NCI-H2227 (cell line): ENCODE measurements around the gene DENND1A.
"Not testable (repeated sequence)": the region's sequence is repeated elsewhere in the genome, so short reads cannot be mapped to it uniquely, and the experiment has no call there.

ENCODE experiments used
- DNase-seq: peaks from one replicate; lab custom pipeline; 2025; ENCODE audit not compliant: unreplicated experiment; lab: John Stamatoyannopoulos, UW

DENND1A gene, protein sequence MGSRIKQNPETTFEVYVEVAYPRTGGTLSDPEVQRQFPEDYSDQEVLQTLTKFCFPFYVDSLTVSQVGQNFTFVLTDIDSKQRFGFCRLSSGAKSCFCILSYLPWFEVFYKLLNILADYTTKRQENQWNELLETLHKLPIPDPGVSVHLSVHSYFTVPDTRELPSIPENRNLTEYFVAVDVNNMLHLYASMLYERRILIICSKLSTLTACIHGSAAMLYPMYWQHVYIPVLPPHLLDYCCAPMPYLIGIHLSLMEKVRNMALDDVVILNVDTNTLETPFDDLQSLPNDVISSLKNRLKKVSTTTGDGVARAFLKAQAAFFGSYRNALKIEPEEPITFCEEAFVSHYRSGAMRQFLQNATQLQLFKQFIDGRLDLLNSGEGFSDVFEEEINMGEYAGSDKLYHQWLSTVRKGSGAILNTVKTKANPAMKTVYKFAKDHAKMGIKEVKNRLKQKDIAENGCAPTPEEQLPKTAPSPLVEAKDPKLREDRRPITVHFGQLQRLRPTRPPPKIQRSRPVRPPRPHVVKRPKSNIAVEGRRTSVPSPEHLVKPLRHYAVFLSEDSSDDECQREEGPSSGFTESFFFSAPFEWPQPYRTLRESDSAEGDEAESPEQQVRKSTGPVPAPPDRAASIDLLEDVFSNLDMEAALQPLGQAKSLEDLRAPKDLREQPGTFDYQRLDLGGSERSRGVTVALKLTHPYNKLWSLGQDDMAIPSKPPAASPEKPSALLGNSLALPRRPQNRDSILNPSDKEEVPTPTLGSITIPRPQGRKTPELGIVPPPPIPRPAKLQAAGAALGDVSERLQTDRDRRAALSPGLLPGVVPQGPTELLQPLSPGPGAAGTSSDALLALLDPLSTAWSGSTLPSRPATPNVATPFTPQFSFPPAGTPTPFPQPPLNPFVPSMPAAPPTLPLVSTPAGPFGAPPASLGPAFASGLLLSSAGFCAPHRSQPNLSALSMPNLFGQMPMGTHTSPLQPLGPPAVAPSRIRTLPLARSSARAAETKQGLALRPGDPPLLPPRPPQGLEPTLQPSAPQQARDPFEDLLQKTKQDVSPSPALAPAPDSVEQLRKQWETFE

DNA sequence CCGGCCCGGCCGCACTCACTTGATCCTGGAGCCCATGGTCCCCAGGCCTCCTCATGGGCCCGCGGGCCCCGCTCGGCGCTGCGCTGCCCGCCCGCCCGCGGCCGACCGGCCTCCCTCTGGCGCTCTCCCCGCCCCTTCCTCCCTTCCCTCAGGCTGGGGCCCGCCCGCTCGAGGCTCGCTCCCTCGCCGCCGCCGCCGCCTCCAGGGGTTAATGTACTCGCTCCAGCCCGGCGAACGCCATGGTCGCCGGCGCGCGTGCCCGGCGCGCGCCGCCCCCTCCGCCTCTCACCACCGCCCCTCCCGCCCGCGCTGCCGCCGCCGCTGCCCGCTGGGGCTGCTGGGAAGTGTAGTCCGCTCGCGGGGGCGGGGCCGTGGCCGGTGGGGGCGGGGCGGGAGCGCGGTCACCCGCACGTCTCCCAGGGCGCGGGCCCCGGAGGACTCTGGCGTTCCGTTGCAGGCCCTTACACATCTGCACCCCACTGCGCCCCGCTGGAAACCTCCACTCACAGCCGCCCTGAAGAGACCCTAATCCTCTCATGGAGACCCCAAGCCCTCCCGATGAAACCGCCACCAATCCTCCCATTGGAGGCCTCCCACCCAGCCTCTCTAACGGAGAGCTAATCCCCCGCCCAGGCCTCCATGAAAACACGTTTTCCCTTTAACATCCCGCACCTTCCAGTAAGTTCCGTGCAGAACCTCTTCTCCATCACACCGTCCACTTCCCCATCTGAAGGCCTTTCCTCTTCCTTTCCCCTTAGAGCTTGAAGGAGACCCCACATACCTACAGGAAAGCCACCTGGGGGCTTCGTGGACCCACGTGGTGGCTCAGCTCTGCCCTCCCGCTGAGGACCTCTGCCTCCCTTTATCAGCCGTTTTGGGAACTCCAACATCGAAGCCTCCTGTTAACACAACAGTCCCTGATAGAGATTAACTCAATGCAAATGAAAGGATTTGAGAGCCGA, at the start of gene DENND1A:
TSS of gene DENND1A (minus strand) at position 257 of the 962 bp plus-strand sequence. CDS start at position 36, 221 bp downstream.
- peak; percentile 94 for DNase-seq

DNA sequence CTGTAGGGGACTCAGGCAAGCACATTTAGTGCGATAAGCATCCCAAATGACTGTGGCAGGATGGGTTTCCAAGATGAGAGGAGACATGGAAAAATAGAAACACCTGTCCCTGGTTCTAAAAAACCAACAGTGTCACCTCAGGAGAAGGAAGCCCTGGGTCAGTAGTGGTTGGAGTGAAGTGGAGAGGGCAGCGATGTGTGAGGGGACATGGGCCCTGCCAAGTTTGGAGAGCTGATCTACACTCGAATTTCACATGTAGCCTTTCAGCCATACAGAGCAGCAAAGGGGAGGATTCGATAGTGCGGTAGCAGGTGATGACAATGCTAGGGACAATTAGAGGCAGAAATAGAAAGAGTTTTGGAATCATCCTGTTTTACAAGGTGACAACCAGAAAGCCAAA, 49.1 kb upstream of the DENND1A start:
- no peak for DNase-seq

DNA sequence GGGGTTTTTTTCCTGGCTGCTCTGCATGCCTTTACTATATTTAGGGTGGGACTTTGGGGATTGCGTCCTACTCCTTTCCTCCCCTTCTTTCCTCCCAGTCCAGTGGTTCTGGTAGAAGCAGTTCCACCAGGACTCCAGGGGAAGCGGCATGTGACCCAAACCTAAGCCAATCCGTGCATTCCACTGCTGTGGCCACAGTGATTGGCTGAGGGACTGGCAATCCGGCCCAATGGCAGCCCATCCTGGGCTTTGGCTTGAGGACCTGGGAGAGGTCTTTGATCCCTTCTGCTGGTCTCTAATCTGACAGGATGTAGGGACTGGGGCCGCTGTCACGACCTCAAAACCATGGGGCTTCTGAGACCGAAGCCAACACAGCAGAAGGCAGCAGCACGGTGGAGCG, 46.7 kb upstream of the DENND1A start:
- not testable (repeated sequence) for DNase-seq

DNA sequence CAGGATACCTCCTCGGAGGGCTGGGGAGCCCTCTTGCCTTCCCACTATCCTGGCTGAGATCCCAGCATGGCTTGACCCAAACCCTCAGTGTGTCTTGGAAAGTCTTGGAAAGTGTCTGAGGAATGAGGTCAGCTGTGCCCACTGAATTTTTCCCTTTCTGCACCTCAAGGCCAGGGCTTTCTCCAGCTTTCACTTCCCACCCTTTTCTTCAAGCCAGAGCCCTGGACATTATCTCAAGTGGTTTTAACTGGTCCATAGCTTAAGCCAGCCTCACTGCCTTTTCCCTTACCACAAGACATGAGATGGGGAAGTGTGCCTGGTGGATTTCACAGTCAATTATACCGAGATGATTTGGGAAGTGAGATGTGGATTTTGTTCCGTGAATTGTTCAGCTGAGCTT, 45.9 kb upstream of the DENND1A start:
- no peak for DNase-seq

DNA sequence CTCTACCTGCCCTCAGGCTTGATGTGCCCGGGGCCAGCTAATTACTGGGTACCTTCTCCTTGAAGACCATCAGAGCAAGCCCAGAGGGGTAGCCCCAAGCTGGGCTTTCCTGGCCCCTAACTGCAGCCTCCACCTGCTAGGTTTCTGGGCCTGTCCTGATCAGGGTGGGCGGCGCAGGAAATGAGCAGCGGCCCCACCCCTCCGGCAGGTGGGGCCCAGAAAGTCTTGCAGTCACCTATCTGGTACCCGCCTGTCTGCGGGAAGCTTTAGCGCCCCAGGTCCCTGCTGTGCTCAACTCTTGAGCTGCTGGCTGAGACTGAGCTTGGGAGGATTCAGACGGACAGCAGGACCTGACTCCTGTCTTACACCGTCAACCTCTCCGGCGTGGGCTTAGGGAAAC, 44.5 kb upstream of the DENND1A start:
- no peak for DNase-seq

DNA sequence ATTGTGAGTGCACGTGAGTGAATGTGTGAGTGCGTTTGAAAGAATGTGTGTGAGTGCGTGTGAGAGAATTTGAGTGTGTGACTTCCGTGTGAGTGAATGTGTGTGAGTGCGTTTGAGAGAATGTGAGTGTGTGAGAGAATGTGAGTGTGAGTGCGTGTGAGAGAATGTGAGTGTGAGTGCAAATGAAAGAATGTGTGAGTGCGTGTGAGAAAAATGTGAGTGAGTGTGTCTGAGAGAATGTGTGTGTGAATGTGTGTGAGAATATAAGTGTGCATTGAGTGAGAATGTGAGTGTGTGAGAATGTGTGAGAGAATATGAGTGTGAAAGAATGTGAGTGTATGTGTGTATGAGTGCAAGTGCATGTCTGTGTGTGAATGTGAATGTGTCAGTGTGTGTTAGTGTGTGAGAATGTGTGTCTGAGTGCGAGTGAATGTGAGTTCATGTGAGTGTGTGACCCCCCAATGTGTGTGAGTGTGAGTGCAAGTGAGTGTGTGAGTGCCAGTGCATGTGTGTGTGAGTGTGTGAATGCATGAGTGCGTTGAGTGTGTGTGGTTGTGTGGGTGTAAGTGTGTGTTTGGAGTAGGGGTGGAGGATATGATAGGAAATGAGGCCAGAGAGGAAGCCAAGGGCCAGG, 43.8 kb upstream of the DENND1A start:
- no peak for DNase-seq

DNA sequence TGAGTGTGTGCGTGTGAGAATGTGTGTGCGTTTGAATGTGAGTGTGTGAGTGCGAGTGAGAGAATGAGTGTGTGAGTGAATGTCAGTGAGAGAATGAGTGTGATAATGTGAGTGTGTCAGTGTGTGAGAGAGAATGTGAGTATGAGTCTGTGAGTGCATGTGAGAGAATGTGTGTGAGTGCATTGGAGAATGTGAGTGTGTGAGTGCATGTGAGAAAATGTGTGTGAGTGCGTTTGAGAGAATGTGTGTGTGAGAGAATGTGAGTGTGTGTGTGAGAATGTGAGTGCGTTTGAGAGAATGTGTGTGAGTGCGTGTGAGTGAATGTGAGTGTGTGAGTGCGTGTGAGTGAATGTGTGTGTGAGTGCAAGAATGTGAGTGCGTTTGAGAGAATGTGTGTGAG, 42.7 kb upstream of the DENND1A start:
- DNase-seq = no peak

DNA sequence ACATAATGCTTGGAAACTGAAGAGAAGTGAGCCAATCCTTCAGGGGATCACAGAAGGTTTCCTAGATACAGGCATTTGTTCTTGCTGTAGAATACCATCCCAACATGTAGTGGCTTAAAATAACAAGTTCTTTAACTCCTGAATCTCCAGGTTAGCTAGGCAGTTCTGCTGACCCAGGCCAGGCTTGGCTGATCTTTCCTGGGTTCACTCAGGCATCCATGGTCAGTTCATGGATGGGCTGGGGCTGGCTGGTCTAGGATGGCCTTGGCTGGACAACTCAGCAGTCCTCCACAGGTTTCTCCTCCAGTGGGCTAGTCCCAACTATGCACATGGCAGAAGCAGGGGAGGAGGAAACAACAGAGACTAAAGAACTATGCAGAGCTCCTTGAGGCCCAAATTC, 37.4 kb upstream of the DENND1A start:
- no peak for DNase-seq

DNA sequence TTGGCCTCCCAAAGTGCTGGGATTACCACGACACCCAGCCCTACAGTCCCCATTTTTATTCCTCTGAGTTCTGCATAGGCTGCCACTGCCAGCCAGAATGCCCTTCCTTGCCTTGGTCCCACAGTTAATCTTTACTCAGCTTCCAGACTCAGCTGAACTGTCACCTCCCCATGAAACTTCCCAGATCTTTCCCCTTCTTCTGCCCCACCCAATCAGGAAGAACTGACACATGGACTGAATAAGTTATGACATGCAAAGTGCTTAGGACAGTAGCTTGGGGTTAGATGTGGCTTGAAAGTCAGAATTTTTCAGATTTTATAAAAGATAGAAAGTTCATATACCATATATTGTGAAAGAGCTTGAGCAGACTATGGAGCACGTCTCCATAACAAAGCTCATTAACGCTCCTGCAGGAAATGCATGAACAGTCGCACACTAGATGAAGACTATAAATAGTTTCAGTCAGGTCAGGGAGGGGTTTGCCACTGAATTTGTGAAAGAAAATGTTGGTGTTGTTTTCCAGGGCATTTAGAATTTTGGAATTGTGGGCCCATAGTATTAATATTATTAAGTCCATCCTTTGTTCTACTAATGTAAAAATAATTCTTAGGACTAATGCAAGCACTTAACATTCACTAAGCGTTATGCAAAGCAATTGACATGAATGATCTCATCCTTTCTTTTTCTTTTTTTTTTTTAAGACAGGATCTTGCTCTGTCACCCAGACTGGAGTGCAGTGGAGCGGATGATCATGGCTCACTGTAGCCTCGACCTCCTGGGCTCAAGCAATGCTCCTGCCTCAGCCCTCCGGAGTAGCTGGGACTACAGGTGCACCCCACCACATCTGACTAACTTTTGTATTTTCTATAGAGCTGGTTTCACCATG, 36.1 kb upstream of the DENND1A start:
- no peak for DNase-seq

DNA sequence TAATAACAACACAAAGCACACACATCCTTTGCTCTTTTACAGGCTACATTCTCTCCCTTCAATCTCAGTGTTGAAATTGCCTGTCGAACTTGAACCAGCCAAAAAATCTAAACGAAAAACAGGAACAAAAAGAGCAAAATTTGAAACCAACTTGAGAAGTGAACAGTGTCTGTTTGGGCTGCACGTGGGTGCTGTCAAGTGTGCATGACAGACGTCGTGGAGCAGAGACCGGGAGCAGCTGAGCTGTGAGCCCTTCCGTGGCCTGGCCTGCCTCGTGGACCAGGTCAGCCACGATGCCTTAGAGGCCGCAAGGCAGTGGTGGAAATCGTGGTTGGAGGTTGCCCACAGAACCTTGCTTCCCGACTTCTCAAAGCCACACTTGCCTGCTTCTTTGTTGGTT, 34.8 kb upstream of the DENND1A start:
- no peak for DNase-seq

DNA sequence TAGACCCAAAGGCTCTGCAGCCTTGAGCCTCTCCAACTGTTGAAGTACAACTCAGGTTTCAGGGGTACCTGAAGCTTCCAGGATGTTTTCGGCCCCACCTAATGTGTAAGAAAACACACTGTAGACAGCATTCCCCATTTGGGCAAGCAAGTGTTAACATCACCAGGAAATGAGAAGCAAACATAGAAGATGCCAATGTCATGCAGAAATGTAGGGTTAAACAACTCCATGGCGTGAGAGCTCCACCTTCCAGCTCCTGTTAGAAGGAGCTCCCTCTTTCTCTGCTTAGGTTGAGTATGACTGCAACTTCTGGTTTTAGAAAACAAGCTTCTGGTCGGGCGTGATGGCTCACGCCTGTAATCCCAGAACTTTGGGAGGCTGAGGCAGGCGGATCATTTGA, 31.0 kb upstream of the DENND1A start:
- DNase-seq = no peak

DNA sequence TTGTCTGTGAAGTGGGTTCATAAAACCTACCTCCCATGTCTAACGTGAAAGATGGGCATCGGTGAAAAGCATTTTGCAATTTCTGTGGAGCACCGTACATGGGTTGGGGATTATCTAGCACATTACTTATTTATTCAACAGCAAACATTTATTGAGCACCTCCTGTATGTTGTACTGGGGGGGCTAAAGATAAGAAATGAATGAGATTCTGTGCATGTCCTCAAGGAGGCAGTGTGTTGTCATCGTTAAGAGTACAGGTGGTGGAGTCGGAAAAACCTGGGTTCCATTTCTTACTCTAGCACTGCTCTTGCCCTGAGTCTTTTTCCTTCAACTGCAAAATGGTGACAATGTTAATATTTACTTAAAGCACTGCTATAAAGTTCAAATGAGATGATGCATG, 30.4 kb upstream of the DENND1A start:
- DNase-seq = no peak

DNA sequence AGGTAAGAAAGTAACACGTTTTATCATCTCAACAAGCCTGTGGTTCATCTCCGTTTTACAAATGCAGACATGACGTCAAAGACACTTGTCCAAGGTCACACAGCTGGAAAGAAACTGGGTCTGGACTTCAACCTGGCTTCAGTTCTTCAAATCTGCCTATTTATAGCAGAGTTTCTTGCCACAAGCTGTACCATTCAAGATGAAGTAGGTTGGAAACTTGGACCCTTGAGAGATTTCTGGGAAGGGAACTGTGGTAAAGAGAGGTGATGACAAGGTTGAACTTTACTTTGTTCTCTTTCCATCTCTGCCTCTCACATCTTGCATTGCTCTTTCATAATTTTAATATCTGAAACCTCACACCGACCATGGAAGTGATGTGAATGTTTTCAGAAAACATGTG, 29.9 kb upstream of the DENND1A start:
- DNase-seq = no peak

DNA sequence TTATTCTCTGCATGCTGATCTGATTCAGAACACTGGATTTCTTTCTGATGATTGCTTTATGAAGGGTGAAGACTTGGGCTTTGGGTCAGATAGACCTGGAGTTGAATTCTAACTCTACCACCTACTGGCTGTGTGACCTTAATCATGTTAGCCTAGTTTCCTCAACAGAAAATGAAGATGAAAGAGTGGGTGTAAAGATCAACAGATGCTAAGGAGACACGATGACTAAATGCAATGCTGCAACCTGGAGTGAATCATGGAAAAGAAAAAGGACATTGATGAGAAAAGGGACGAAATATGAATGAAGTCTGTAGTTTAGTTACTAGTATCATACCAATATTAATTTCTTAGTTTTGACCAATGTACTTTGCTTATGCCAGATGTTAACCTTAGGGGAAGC, 27.8 kb upstream of the DENND1A start:
- DNase-seq = no peak

DNA sequence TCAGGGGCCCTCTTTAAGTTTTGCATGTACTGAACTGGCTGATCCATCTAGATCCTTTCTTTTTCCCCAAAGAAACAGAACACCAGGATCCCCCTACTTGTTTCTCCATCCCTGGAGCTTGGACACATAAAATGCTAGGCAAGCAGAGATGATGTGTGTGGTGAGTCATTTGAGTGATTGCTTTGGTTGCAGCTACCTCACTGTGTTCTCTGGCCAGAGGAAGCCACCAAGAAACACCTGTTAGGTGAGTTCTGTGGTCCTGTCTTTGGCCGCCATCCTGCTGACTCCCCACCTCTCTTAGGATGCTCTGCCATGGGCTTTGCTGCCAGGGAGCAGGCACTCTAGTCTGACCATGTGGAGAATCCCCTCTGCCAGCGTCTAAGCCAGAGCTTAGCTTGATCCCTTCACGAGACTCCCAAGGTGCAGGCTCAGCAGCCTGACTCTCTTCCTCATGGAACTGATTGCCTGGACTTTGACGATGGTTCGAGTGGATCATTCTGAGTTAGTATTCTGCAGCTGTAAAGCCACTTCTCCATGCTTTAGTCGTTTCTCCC, 27.3 kb upstream of the DENND1A start:
- DNase-seq = no peak

DNA sequence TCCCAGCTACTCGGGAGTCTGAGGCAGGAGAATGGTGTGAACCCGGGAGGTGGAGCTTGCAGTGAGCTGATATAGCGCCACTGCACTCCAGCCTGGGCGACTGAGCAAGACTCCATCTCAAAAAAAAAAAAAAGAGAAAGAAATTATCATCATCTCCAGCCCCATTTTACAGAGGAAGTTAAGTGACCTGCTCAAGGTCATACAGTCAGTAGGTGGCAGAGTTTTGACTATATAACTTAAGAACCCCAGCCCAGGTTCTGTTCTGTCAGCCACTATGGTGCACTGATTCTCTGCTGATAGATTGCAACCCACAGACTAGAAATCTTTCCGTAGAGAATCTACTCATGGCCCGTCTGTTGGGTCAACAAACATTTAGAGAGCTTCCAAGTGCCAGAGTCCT, 25.7 kb upstream of the DENND1A start:
- no peak for DNase-seq

DNA sequence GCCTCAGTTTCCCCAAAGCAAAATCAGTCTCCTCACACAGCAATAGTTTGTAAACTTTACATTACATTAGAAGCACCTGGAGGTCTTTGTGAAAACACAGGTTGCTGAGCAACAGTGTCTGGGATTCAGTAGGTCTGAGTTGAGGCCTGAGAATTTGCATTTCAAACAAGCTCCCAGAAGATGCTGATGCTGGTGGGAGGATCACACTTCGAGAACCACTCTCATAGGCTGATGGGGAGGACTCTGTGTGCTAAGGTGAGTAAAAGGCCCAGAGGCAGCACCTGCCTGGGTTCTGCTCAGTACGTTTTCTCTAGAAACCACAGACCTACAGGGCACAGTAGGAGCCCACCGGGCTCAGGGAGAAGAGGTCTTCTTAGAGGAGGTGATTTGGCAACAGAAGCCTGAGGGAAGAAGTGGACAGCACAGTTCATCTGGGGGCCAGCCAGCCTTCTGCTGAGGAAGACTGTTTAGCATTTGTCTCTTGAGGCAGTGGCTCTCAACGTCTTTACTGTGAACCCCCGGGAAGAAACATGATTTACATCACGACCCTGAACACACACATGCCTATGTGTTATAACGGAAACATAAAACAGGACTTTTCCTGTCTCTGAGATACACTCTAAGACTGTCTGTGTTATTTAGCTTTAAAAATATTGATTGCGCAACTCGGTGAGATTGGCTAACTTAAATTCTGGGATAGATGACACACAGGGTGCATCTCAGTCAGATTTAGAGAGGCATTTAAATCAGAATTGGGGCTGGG, 24.8 kb upstream of the DENND1A start:
- no peak for DNase-seq
